K562 (cell line): ENCODE measurements around the gene TNNT1. TPM values are rescaled to one million over a fixed set of nuclear protein-coding genes. Genes with fewer than 3 reads are reported as not detected.

Source experiments
- ATAC-seq: fragments of 200-7000 bp; cut with Tn5 transposase; 3 replicates; pipeline ENCODE4 v1.9.1; 2020; ENCODE audit warnings: moderate library complexity
- BruUV-seq: library from RNA; stranded (reverse); fragments of 400-500 nt; replicated peaks from 2 replicates; lab custom pipeline; 2021; lab: Mats Ljungman, UMichigan
- CTCF ChIA-PET: fragments of 300-600 bp; formaldehyde crosslinking; extraction: SDS; loops from one replicate; lab custom pipeline; 2021; ENCODE audit warnings: low intra/inter-chr PET ratio; lab: Yijun Ruan, JAX
- POLR2A ChIA-PET: fragments of 300-600, 350-650 bp; sonication (Branson Sonifier 250); formaldehyde crosslinking; extraction: SDS; loops from one replicate; lab custom pipeline; 2021; ENCODE audit warnings: antibody characterized with exemption, inconsistent platforms; lab: Yijun Ruan, JAX
- DNase-seq, 4 experiments: peaks; one replicate each; pipeline versions ENCODE4 v3.0.0 to v3.0.0-alpha.2; 2011 to 2018; ENCODE audit warnings: low spot score in 3 of 4, mixed read lengths in 3 of 4; ENCODE audit errors: extremely low read depth in 1 of 4
- FAIRE-seq: peaks from 2 replicates; lab custom pipeline; 2011; peaks lifted over from hg19 to GRCh38; lab: Jason Lieb, UNC
- H2AFZ ChIP-seq: 2 replicates; pipeline ENCODE4 v1.6.0; 2011; ENCODE audit warnings: low read depth, low read length, control low read depth, inconsistent platforms
- H3K27ac ChIP-seq: fragments of 200-600 bp; 3 replicates; pipeline ENCODE4 v1.8.0; 2011; ENCODE audit warnings: low read depth, mild to moderate bottlenecking, control low read depth, inconsistent platforms, low read length, moderate library complexity, mixed read lengths; ENCODE audit errors: extremely low read depth
- H3K27me3 ChIP-seq, 2 experiments: fragments of 300-600 bp in 1 of 2; 2 replicates in 1 of 2; 3 replicates in 1 of 2; pipeline versions ENCODE4 v1.6.0 to v1.8.0; 2011; ENCODE audit warnings: inconsistent platforms in 2 of 2, low read length in 2 of 2, mild to moderate bottlenecking in 1 of 2, mixed read lengths in 1 of 2, moderate library complexity in 1 of 2; ENCODE audit not compliant: control insufficient read depth in 2 of 2, insufficient read depth in 2 of 2
- H3K36me3 ChIP-seq: fragments of 300-600 bp; 3 replicates; pipeline ENCODE4 v1.8.0; 2011; ENCODE audit warnings: mild to moderate bottlenecking, low read length, inconsistent platforms; ENCODE audit not compliant: control insufficient read depth, insufficient read depth
- H3K4me1 ChIP-seq, 2 experiments: fragments of 200-600 bp in 1 of 2; replicated peaks in 1 of 2; 2 replicates in 1 of 2; 3 replicates in 1 of 2; pipeline versions ENCODE4 v1.5.1 to v1.8.0; 2011; ENCODE audit warnings: inconsistent platforms in 2 of 2, low read length in 2 of 2, mild to moderate bottlenecking in 1 of 2, mixed read lengths in 1 of 2, moderate library complexity in 1 of 2; ENCODE audit not compliant: control insufficient read depth in 2 of 2, insufficient read depth in 2 of 2
- H3K4me2 ChIP-seq: 2 replicates; pipeline ENCODE4 v1.6.1; 2011; ENCODE audit warnings: low read length, control low read depth, inconsistent platforms, mixed read lengths; ENCODE audit not compliant: insufficient read depth
- H3K4me3 ChIP-seq: fragments of 200-600 bp; sonication (generic), shearing (Covaris generic); 2 replicates; pipeline ENCODE4 v1.5.1; 2016; ENCODE audit warnings: control low read depth, inconsistent platforms
- H3K79me2 ChIP-seq: fragments of 200-600 bp; 3 replicates; pipeline ENCODE4 v1.8.0; 2011; ENCODE audit warnings: low read length, inconsistent platforms; ENCODE audit not compliant: control insufficient read depth, insufficient read depth
- H3K9ac ChIP-seq, 2 experiments: 2 replicates each; pipeline versions ENCODE4 v1.6.0 to v1.6.1; 2011; ENCODE audit warnings: low read depth in 2 of 2, low read length in 2 of 2, control low read depth in 1 of 2, inconsistent platforms in 1 of 2, mild to moderate bottlenecking in 1 of 2, mixed read lengths in 1 of 2; ENCODE audit not compliant: insufficient read depth in 1 of 2
- H3K9me1 ChIP-seq: one replicate; pipeline ENCODE4 v1.6.0; 2011; ENCODE audit warnings: inconsistent platforms, mild to moderate bottlenecking, low read length, moderate library complexity; ENCODE audit not compliant: control insufficient read depth, insufficient read depth
- H3K9me3 ChIP-seq: replicated peaks from 2 replicates; pipeline ENCODE4 v1.5.1; 2011; ENCODE audit warnings: low read depth, low read length, inconsistent platforms; ENCODE audit not compliant: control insufficient read depth, insufficient read depth
- H4K20me1 ChIP-seq: replicated peaks from 2 replicates; pipeline ENCODE4 v1.6.1; 2011; ENCODE audit warnings: low read length, inconsistent platforms, mixed read lengths; ENCODE audit not compliant: control insufficient read depth, insufficient read depth
- CC2D1A ChIP-seq: fragments of 450-650 bp; IDR thresholded peaks from 2 replicates; pipeline ENCODE4 v1.6.1; 2017; ENCODE audit warnings: mild to moderate bottlenecking
- CEBPG ChIP-seq, 3 experiments: fragments of 200-800 bp in 1 of 3; sonication (Bioruptor generic) in 1 of 3; sonication (generic) in 1 of 3; formaldehyde crosslinking in 1 of 3; IDR thresholded peaks in 2 of 3; conservative IDR thresholded peaks in 1 of 3; 2 replicates each; pipeline versions ENCODE4 v1.6.1 to v1.8.0; 2016 to 2022; ENCODE audit warnings: missing compliant biosample characterization in 2 of 3, missing genetic modification characterization in 2 of 3, mild to moderate bottlenecking in 1 of 3, missing genetic modification reagents in 1 of 3
- POLR2G ChIP-seq: fragments of 200-400 bp; formaldehyde crosslinking; IDR thresholded peaks from 2 replicates; pipeline ENCODE4 v1.6.1; 2017; ENCODE audit warnings: low read depth, mild to moderate bottlenecking, antibody characterized with exemption, low read length, moderate library complexity
- RB1 ChIP-seq: fragments of 450-650 bp; IDR thresholded peaks from 2 replicates; pipeline ENCODE4 v1.6.1; 2017; ENCODE audit warnings: low read depth, mild to moderate bottlenecking
- ZNF184 ChIP-seq: sonication (generic); formaldehyde crosslinking; IDR thresholded peaks from 2 replicates; pipeline ENCODE4 v1.5.0; 2020; ENCODE audit warnings: missing genetic modification reagents
- WGBS: fragments of 100-300 bp; shearing (Covaris generic); methylation state at CpG from one replicate; pipeline ENCODE4 v1.1.6; 2016; ENCODE audit warnings: low coverage, mixed read lengths; ENCODE audit not compliant: insufficient coverage; ENCODE audit errors: missing lambda C conversion rate; 5-methylcytosine and 5-hydroxymethylcytosine counted together
- in situ Hi-C: fragments of 300-500 bp; cut with MboI; formaldehyde crosslinking; loops from 4 replicates; pipeline ENCODE4 v1.15.0; 2018; ENCODE audit warnings: inconsistent platforms, mixed read lengths
- intact Hi-C: fragments of 100-400 bp; cut with micrococcal nuclease; formaldehyde crosslinking; loops from 2 replicates; pipeline ENCODE4 v1.14.2; 2022
- polyA plus RNA-seq, 8 experiments: library from polyadenylated mRNA; depleted of rRNA in 4 of 8; stranded (reverse) in 5 of 8; unstranded in 3 of 8; fragments of >200 nt; fragmentation: Nextera tagmentation in 2 of 8; fragmentation: Illumina TruSeq in 1 of 8; extraction: Ambion mirVana in 2 of 8; extraction: Trizol in 1 of 8; gene quantifications; 2 replicates each; pipeline versions ENCODE4 v1.2.1 to v1.2.3, GENCODE V29; 2011 to 2014; ENCODE audit warnings: inconsistent platforms in 1 of 8, missing spikeins in 1 of 8
- total RNA-seq, 7 experiments: library from RNA; depleted of rRNA in 6 of 7; stranded (reverse); fragments of >200 nt in 6 of 7; fragmentation: Illumina TruSeq in 2 of 7; extraction: Trizol in 2 of 7; gene quantifications; 2 replicates each; pipeline versions ENCODE4 v1.2.1 to v1.2.3, GENCODE V29; 2011 to 2021; ENCODE audit warnings: low replicate concordance in 1 of 7
- TF ChIP-seq, protein P1 (sequence below), 2 experiments: fragments of 450-650 bp; formaldehyde crosslinking in 1 of 2; IDR thresholded peaks; 2 replicates each; pipeline versions ENCODE4 v1.4.0 to v1.6.1; 2014 to 2020; ENCODE audit warnings: mild to moderate bottlenecking in 2 of 2, borderline replicate concordance in 1 of 2, low read depth in 1 of 2

TNNT1 gene
- total and polyA plus RNA-seq, 9 of the 15 experiments (the other 6 are each of a cell fraction or from before 2014, with no cell fraction given): 31.8 to 390 (median 227) TPM

GRCh38 chr19:55109527-55110291 is 39.3 kb downstream of the TNNT1 start:
- POLR2A ChIA-PET: interaction anchor here (0.6 kb wide), 2 partner anchors 11 to 229 kb away, joined by 3 read pairs; no protein-coding TSS in a partner anchor
- peak overlapping the region in 1 of 2 experiments; percentile 54; a peak in 2 of 4 replicates for H3K9ac ChIP-seq
- 85% methylated on average over 16 of the region's 20 CpGs for WGBS
- in situ Hi-C loops (no loop called here), intact Hi-C loops (no loop called here)
- no peaks in the 10 kb centered on the region for H3K27me3 ChIP-seq
- H3K4me1 ChIP-seq: peaks cover 19 to 44% of the 10 kb centered on the region in 2 experiments; a peak in 4 of 5 replicates
- H3K9me1 ChIP-seq: peaks cover 4% of the 10 kb centered on the region
- H3K4me3 ChIP-seq: no peak overlapping the region
- no peak overlapping the region for H3K4me2 ChIP-seq
- DNase-seq: peak in 1 of 4 experiments; percentile 12
- CTCF ChIA-PET: no interaction called here
- no peak for ATAC-seq
- peaks cover 70% of the 10 kb centered on the region; the same call in 2 of the 3 replicates for H3K36me3 ChIP-seq
- no TSS peak for BruUV-seq
- FAIRE-seq: no peak
- no peak overlapping the region for H2AFZ ChIP-seq
- no peak overlapping the region for H3K27ac ChIP-seq
- peaks cover 53% of the 10 kb centered on the region for H3K79me2 ChIP-seq
- peaks cover 17% of the 10 kb centered on the region; the same call in 1 of the 2 replicates for H4K20me1 ChIP-seq
- TF ChIP-seq, protein P1, sequence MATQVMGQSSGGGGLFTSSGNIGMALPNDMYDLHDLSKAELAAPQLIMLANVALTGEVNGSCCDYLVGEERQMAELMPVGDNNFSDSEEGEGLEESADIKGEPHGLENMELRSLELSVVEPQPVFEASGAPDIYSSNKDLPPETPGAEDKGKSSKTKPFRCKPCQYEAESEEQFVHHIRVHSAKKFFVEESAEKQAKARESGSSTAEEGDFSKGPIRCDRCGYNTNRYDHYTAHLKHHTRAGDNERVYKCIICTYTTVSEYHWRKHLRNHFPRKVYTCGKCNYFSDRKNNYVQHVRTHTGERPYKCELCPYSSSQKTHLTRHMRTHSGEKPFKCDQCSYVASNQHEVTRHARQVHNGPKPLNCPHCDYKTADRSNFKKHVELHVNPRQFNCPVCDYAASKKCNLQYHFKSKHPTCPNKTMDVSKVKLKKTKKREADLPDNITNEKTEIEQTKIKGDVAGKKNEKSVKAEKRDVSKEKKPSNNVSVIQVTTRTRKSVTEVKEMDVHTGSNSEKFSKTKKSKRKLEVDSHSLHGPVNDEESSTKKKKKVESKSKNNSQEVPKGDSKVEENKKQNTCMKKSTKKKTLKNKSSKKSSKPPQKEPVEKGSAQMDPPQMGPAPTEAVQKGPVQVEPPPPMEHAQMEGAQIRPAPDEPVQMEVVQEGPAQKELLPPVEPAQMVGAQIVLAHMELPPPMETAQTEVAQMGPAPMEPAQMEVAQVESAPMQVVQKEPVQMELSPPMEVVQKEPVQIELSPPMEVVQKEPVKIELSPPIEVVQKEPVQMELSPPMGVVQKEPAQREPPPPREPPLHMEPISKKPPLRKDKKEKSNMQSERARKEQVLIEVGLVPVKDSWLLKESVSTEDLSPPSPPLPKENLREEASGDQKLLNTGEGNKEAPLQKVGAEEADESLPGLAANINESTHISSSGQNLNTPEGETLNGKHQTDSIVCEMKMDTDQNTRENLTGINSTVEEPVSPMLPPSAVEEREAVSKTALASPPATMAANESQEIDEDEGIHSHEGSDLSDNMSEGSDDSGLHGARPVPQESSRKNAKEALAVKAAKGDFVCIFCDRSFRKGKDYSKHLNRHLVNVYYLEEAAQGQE (IDR thresholded peaks at IDR 0.05; ENCODE audit: borderline replicate concordance): no peak
- TF ChIP-seq, protein P1 (CRISPR knock-in tag; IDR thresholded peaks at IDR 0.05; ENCODE audit: low read depth): no peak
- TF ChIP-seq CEBPG (CRISPR knock-in tag; IDR thresholded peaks at IDR 0.05): 0 out of 2 replicates have a peak, but pooled peaks have one; percentile 32
- no peak for TF ChIP-seq CEBPG (tag; conservative IDR thresholded peaks at IDR 0.05 in 1 of 2, IDR thresholded peaks at IDR 0.05 in 1 of 2)
- TF ChIP-seq POLR2G: peak; percentile 43; the same call in 1 of the 2 replicates
- no peak for TF ChIP-seq RB1
- TF ChIP-seq ZNF184: no peak
- TF ChIP-seq CC2D1A: no peak
- H3K9me3 ChIP-seq: no peaks in the 10 kb centered on the region
